Mucosa of stomach (tissue), 1 donor: ENCODE results near the gene SHPK.

Source experiments
- H3K27me3 ChIP-seq: one replicate; pipeline ENCODE4 v1.7.0; 2013; ENCODE audit warnings: mild to moderate bottlenecking, low read length; ENCODE audit not compliant: control insufficient read depth, insufficient read depth
- H3K36me3 ChIP-seq: one replicate; pipeline ENCODE4 v1.7.0; 2013; ENCODE audit warnings: low read length; ENCODE audit not compliant: control insufficient read depth, insufficient read depth
- H3K4me1 ChIP-seq: one replicate; pipeline ENCODE4 v1.7.0; 2013; ENCODE audit warnings: mild to moderate bottlenecking, low read length; ENCODE audit not compliant: control insufficient read depth, insufficient read depth
- H3K4me3 ChIP-seq: one replicate; pipeline ENCODE4 v1.7.0; 2013; ENCODE audit warnings: low read length
- H3K9ac ChIP-seq: one replicate; pipeline ENCODE4 v1.7.0; 2013; ENCODE audit warnings: mild to moderate bottlenecking, low read length, moderate library complexity
- H3K9me3 ChIP-seq: one replicate; pipeline ENCODE4 v1.7.0; 2013; ENCODE audit warnings: mild to moderate bottlenecking, low read length, moderate library complexity; ENCODE audit not compliant: control insufficient read depth
- donor health status: Pancreatic carcinoma.

Gene SHPK

GRCh38 chr17:3636154-3636907 lies at the start of gene SHPK, which contains the start of gene CTNS:
Gene SHPK, minus strand, starts transcription at chr17:3636250. Its CDS starts 31 bp downstream, at chr17:3636219.
Gene CTNS, plus strand, starts transcription at chr17:3636760. Its CDS starts 3,447 bp downstream, at chr17:3640207.
- H3K4me3 ChIP-seq, result peak within 1 kb of the TSS; percentile 74
- no peaks in the 10 kb centered on the region for H3K27me3 ChIP-seq
- H3K9ac ChIP-seq, result peak within 1 kb of the TSS; percentile 85
- no peaks in the 10 kb centered on the region for H3K9me3 ChIP-seq
- H3K36me3 ChIP-seq, result peaks cover 4% of the 10 kb centered on the region
- peaks cover 3% of the 10 kb centered on the region for H3K4me1 ChIP-seq

- Histone ChIP-seq H3K9ac (no peak overlapping the region), H3K4me3 (no peak overlapping the region), H3K9me3 (no peaks in the 10 kb centered on the region), H3K27me3 (peaks cover 35% of the 10 kb centered on the region), H3K4me1 (no peaks in the 10 kb centered on the region), H3K36me3 (no peaks in the 10 kb centered on the region)
Observed at GRCh38 chr17:3685174-3685573, 49.1 kb upstream of the SHPK start.

DNA sequence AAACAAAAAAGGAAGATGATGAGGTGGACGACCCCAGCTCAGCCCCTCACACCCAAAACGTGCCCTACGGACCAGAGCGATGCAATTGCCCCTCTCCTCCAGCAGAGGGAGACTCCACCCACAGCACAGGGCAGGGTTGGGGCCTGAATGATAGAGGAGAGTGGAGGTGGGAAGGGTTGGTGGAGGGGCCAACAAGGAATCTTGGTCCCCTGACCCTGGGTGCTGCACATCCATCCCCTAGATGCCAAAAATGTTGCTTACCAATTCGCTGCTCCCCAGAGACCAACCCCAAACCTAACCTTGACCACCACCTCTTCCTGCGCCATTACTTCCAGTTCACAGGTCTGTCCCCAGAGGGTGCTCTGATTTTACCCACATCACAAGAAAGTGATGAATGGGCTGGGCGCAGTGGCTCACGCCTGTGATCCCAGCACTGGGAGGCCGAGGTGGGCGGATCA lies 47.0 kb upstream of the SHPK start:
- Histone ChIP-seq H3K9me3 (no peaks in the 10 kb centered on the region), H3K4me3 (no peak overlapping the region), H3K4me1 (peaks cover 12% of the 10 kb centered on the region), H3K9ac (no peak overlapping the region), H3K27me3 (peaks cover 35% of the 10 kb centered on the region), H3K36me3 (no peaks in the 10 kb centered on the region)

DNA sequence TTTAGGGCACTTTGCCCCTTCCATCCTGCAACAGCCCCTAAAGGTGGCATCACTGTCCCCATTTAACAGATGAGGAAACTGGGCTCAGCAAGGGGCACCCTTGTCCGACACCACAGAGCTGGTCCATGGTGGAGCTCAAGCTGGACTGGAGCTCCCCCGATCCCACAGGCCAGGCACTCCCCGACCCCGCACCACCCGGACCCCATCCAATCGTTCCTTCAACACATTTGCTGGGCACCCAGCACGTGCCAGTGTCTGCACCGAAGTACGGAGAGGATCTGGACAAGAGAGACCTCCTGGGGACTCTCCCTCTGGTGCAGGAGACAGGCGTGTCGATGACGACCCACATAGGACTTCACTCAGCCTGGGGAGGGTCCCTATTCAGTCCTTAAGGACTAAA lies 46.0 kb upstream of the SHPK start:
- no peaks in the 10 kb centered on the region for H3K36me3 ChIP-seq
- no peak overlapping the region for H3K9ac ChIP-seq
- no peak overlapping the region for H3K4me3 ChIP-seq
- H3K9me3 ChIP-seq, result no peaks in the 10 kb centered on the region
- peaks cover 35% of the 10 kb centered on the region for H3K27me3 ChIP-seq
- H3K4me1 ChIP-seq, result peaks cover 16% of the 10 kb centered on the region

DNA sequence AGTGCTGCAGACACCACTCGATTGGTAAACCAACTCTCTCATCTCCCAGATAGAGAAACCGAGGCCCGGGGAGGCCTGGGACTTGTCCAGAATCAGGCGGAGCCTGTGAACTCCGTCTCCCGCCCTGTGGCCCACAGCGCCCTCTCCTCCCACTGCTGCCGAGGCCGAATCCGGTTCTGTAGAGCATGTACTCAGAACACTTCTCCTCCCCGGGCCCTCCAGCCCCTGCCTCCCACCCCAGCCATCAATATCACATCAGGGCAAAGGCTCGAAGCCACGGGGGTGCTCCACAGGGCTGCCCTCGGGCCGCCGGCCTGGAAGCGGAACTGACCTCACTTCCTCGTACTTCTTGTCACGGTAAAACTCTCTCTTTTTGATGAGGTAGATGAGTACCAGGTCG lies 45.5 kb upstream of the SHPK start:
- no peak overlapping the region for H3K9ac ChIP-seq
- H3K9me3 ChIP-seq, result no peaks in the 10 kb centered on the region
- H3K4me1 ChIP-seq, result peaks cover 16% of the 10 kb centered on the region
- peaks cover 35% of the 10 kb centered on the region for H3K27me3 ChIP-seq
- no peak overlapping the region for H3K4me3 ChIP-seq
- H3K36me3 ChIP-seq, result no peaks in the 10 kb centered on the region

- Histone ChIP-seq H3K4me1 (peaks cover 16% of the 10 kb centered on the region), H3K4me3 (no peak overlapping the region), H3K36me3 (no peaks in the 10 kb centered on the region)
Observed at GRCh38 chr17:3681057-3681456, 45.0 kb upstream of the SHPK start.

GRCh38 chr17:3679531-3680126 lies 43.6 kb upstream of the SHPK start:
- H3K36me3 ChIP-seq, result no peaks in the 10 kb centered on the region
- no peaks in the 10 kb centered on the region for H3K9me3 ChIP-seq

More at GRCh38 chr17:3681057-3681456, 45.0 kb upstream of the SHPK start:
- peaks cover 35% of the 10 kb centered on the region for H3K27me3 ChIP-seq
- H3K9me3 ChIP-seq, result no peaks in the 10 kb centered on the region
- H3K9ac ChIP-seq, result no peak overlapping the region

GRCh38 chr17:3678821-3679530 lies 42.9 kb upstream of the SHPK start:
- Histone ChIP-seq H3K36me3 (no peaks in the 10 kb centered on the region), H3K27me3 (peaks cover 22% of the 10 kb centered on the region), H3K4me3 (no peak overlapping the region), H3K9ac (no peak overlapping the region), H3K9me3 (no peaks in the 10 kb centered on the region), H3K4me1 (peaks cover 16% of the 10 kb centered on the region)

More at GRCh38 chr17:3679531-3680126, 43.6 kb upstream of the SHPK start:
- Histone ChIP-seq H3K27me3 (peaks cover 29% of the 10 kb centered on the region), H3K9ac (no peak overlapping the region), H3K4me3 (no peak overlapping the region), H3K4me1 (peaks cover 16% of the 10 kb centered on the region)

- H3K9ac ChIP-seq, result no peak overlapping the region
- no peaks in the 10 kb centered on the region for H3K36me3 ChIP-seq
- peaks cover 17% of the 10 kb centered on the region for H3K27me3 ChIP-seq
- no peaks in the 10 kb centered on the region for H3K9me3 ChIP-seq
- H3K4me3 ChIP-seq, result no peak overlapping the region
- H3K4me1 ChIP-seq, result peaks cover 16% of the 10 kb centered on the region
Observed at GRCh38 chr17:3678095-3678820, 42.2 kb upstream of the SHPK start.

DNA sequence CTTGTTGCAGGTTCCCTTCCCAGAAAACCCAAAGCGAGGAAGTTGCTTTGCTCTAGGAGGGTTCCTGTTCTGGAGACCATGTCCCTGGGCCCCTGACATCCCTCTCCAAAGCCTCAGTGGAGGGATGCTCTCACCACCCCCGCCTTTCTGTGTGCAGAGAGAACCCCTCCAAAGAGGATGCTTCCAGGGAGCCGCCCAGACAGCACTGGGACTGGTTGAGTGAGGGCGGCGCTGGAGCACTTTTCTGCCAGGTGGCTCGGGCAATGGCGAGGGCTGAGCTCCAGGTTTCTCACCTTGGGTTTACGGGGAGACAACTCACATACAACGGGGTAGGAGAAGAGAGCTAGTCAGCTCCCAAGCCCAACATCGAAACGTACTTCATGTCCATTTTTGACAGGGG lies 39.8 kb upstream of the SHPK start:
- H3K36me3 ChIP-seq, result no peaks in the 10 kb centered on the region
- H3K4me1 ChIP-seq, result peaks cover 16% of the 10 kb centered on the region
- H3K9me3 ChIP-seq, result no peaks in the 10 kb centered on the region
- no peak overlapping the region for H3K9ac ChIP-seq
- peaks cover under 1% of the 10 kb centered on the region for H3K27me3 ChIP-seq
- no peak overlapping the region for H3K4me3 ChIP-seq

DNA sequence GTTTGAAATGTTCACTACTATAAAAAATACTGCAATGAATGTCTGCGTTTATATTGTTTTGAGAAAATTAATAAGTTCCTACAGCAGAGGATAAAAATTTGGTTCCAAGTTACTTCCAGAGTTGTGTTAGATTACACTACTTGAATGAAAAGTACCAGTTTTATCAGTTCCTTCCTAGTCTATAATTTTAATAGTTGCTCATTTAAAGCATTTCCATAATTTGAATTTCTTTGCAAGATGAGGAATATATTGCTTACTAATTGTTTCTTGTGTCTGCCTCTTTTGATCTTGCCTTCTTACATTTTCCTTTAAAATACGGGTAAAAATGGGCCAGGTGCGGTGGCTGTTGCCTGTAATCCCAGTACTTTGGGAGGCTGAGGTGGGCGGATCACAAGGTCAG lies 36.5 kb upstream of the SHPK start:
- Histone ChIP-seq H3K4me3 (no peak overlapping the region), H3K27me3 (no peaks in the 10 kb centered on the region), H3K36me3 (no peaks in the 10 kb centered on the region), H3K4me1 (peaks cover 8% of the 10 kb centered on the region), H3K9me3 (no peaks in the 10 kb centered on the region), H3K9ac (no peak overlapping the region)
